Thyroid gland (tissue), 4 donors: ENCODE results near the gene AP1S1.

Experiments
- CTCF ChIP-seq, 6 experiments: fragments of 200-600 bp in 3 of 6; fragments of 450-650 bp in 3 of 6; sonication (generic) in 3 of 6; IDR thresholded peaks; one replicate each; pipeline ENCODE4 v1.5.1; 2016 to 2019; ENCODE audit warnings: antibody characterized with exemption in 6 of 6, mild to moderate bottlenecking in 2 of 6, inconsistent platforms in 1 of 6, moderate library complexity in 1 of 6
- POLR2A ChIP-seq, 2 donors: fragments of 450-650 bp; IDR thresholded peaks; one replicate each; pipeline ENCODE4 v1.6.1; 2017; ENCODE audit warnings: antibody characterized with exemption in 2 of 2, mild to moderate bottlenecking in 2 of 2, moderate library complexity in 1 of 2

GRCh38 chr7:101137651-101138212 is 16.5 kb upstream of the AP1S1 start:
- TF ChIP-seq POLR2A (IDR thresholded peaks at IDR 0.05) = no peak
- TF ChIP-seq CTCF (IDR thresholded peaks at IDR 0.05) = no peak
